Measurements from ENCODE around the gene FMNL2. TPM values are rescaled to one million over a fixed set of nuclear protein-coding genes. Genes with fewer than 3 reads are reported as not detected.

The FMNL2 gene
- total RNA-seq, 1 donor from 2014 or later = 24.7 TPM

GRCh38 chr2:152335726-152336118 is 748 bp downstream of the FMNL2 start:
- Histone ChIP-seq H3K27me3 (ENCODE audit: control insufficient read depth, insufficient read depth, low read length) (no peaks in the 10 kb centered on the region), H3K4me3 (ENCODE audit: low read depth, low read length) (peak overlapping the region; percentile 81), H3K36me3 (ENCODE audit: control insufficient read depth, insufficient read depth, low read length) (no peaks in the 10 kb centered on the region)
- TF ChIP-seq CTCF (IDR thresholded peaks at IDR 0.05; ENCODE audit: insufficient read depth, low read length, severe bottlenecking) = no peak
- DNase-seq (ENCODE audit: low read depth) = no peak
- FAIRE-seq = no peak

DNA sequence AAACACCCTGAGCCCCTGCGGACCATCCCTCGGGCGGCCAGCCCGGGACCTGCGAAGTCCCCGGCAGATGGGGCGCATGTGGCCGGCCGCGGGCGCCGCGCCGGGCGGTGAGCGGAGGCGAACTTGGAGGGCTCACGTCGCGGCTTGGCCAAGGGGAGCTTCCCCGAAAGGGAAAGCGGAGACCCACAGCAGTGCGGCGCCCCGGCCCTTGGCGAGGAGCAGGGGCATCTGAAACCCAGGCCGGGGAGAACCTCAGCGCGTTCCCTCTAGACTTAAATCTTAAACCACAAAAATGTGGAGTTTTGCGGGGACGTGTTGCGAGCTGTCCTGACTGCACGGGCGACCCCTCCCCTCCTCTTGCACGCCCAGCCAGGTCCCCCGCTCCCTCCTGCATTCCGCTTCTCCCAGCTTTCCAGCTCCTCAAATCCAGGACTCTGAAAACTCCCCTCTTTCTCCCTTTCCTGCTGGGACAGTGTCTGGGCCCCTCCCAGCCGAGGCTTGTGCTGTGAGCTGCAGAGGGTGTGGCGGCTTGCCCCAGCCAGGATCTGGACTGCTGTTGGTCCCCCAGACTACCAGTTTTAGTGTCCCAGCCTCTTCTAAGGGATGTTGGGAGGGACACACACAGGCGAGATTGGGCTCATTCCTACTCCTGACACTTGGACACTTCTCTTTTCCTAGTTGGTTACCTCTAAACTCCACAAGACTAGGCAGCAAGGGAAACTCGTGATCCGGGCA is 1.3 kb downstream of the FMNL2 start:
- H3K27me3 ChIP-seq (ENCODE audit: control insufficient read depth, insufficient read depth, low read length) = no peaks in the 10 kb centered on the region
- H3K36me3 ChIP-seq (ENCODE audit: control insufficient read depth, insufficient read depth, low read length) = no peaks in the 10 kb centered on the region
- peak; percentile 48 for DNase-seq (ENCODE audit: low read depth)
- FAIRE-seq = no peak
- no peak for TF ChIP-seq CTCF (IDR thresholded peaks at IDR 0.05; ENCODE audit: insufficient read depth, low read length, severe bottlenecking)
- H3K4me3 ChIP-seq (ENCODE audit: low read depth, low read length) = peak overlapping the region; percentile 81

DNA sequence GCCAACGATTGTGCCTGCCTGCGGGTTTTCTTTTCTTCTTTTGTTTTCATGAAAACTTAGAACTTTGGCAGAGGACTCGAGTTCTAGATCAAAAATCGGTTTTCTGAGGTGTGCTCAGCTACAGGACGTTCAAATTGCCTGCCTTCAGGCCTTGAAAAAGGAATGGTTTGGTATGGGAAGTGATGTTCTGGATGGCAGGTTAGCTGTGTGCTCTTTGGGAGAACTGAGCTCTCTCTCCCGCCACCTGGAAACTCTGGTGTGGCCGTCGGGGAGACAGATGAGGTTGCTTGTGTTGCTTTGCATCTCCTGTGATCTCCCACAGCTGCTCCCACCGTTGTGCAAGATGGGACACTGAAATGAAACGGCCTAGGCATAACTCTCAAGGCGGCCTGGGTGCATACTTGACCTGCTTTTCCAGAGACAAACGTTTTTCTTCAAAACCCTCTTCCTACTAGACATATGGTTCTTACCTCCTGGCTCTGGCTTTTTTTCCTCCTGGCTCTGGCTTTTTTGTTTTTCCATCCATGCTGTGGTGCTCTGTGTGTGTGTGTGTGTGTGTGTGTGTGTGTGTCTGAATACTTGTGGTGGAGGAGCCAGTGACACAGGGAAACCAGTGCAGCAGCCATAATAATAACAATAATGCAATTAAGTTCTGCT is 2.0 kb downstream of the FMNL2 start:
- H3K36me3 ChIP-seq (ENCODE audit: control insufficient read depth, insufficient read depth, low read length) = no peaks in the 10 kb centered on the region
- no peaks in the 10 kb centered on the region for H3K27me3 ChIP-seq (ENCODE audit: control insufficient read depth, insufficient read depth, low read length)
- peak overlapping the region; percentile 81 for H3K4me3 ChIP-seq (ENCODE audit: low read depth, low read length)
- FAIRE-seq (no peak), DNase-seq (ENCODE audit: low read depth) (peak; percentile 27)
- no peak for TF ChIP-seq CTCF (IDR thresholded peaks at IDR 0.05; ENCODE audit: insufficient read depth, low read length, severe bottlenecking)

GRCh38 chr2:152337511-152337903 is 2.5 kb downstream of the FMNL2 start:
- FAIRE-seq = no peak
- no peaks in the 10 kb centered on the region for H3K27me3 ChIP-seq (ENCODE audit: control insufficient read depth, insufficient read depth, low read length)
- H3K36me3 ChIP-seq (ENCODE audit: control insufficient read depth, insufficient read depth, low read length) = no peaks in the 10 kb centered on the region
- TF ChIP-seq CTCF (IDR thresholded peaks at IDR 0.05; ENCODE audit: insufficient read depth, low read length, severe bottlenecking) = no peak
- no peak for DNase-seq (ENCODE audit: low read depth)
- no peak overlapping the region for H3K4me3 ChIP-seq (ENCODE audit: low read depth, low read length)

- Histone ChIP-seq H3K27me3 (ENCODE audit: control insufficient read depth, insufficient read depth, low read length) (no peaks in the 10 kb centered on the region), H3K36me3 (ENCODE audit: control insufficient read depth, insufficient read depth, low read length) (no peaks in the 10 kb centered on the region), H3K4me3 (ENCODE audit: low read depth, low read length) (no peak overlapping the region)
- FAIRE-seq = no peak
- no peak for DNase-seq (ENCODE audit: low read depth)
- no peak for TF ChIP-seq CTCF (IDR thresholded peaks at IDR 0.05; ENCODE audit: insufficient read depth, low read length, severe bottlenecking)
These were observed 4.7 kb downstream of the FMNL2 start for GRCh38 chr2:152339556-152340286.
